Calu3 (cell line): Measurements from ENCODE around the gene PMFBP1. TPM values are rescaled to one million over a fixed set of nuclear protein-coding genes. Genes with fewer than 3 reads are reported as not detected.

Experiments
- BruUV-seq: library from RNA; stranded (reverse); fragments of 400-500 nt; replicated peaks from 2 replicates; lab custom pipeline; 2021; lab: Mats Ljungman, UMichigan
- CTCF ChIA-PET: fragments of 300-600 bp; sonication (Branson Sonifier 250); formaldehyde crosslinking; loops from one replicate; lab custom pipeline; 2022; ENCODE audit warnings: antibody characterized with exemption; lab: Charles Lee
- DNase-seq: peaks from one replicate; pipeline ENCODE4 v3.0.0; 2022
- H3K27ac Mint-ChIP-seq: one replicate; pipeline ENCODE4 v1.8.0; 2022; ENCODE audit warnings: mixed read lengths; ENCODE audit not compliant: unreplicated experiment
- H3K27me3 Mint-ChIP-seq: one replicate; pipeline ENCODE4 v1.8.0; 2022; ENCODE audit warnings: mixed read lengths; ENCODE audit not compliant: unreplicated experiment
- H3K36me3 Mint-ChIP-seq: one replicate; pipeline ENCODE4 v1.8.0; 2022; ENCODE audit warnings: mild to moderate bottlenecking, moderate library complexity, mixed read lengths; ENCODE audit not compliant: insufficient read depth, unreplicated experiment
- H3K4me1 Mint-ChIP-seq: one replicate; pipeline ENCODE4 v1.8.0; 2022; ENCODE audit warnings: mild to moderate bottlenecking, low read depth, mixed read lengths; ENCODE audit not compliant: unreplicated experiment
- H3K4me3 Mint-ChIP-seq: one replicate; pipeline ENCODE4 v1.8.0; 2022; ENCODE audit warnings: mild to moderate bottlenecking, low read depth, moderate library complexity, mixed read lengths; ENCODE audit not compliant: unreplicated experiment
- H3K9me3 Mint-ChIP-seq: one replicate; pipeline ENCODE4 v1.8.0; 2022; ENCODE audit warnings: low read depth, mixed read lengths; ENCODE audit not compliant: unreplicated experiment
- intact Hi-C: fragments of 100-400 bp; cut with micrococcal nuclease; formaldehyde crosslinking; loops from one replicate; pipeline ENCODE4 v1.10.0; 2022; ENCODE audit not compliant: unreplicated experiment
- total RNA-seq: library from RNA; stranded (reverse); gene quantifications from 2 replicates; pipeline ENCODE4 v1.2.3, GENCODE V29; 2022
- TF ChIP-seq, protein P1 (sequence below): fragments of 200-600 bp; IDR thresholded peaks from one replicate; pipeline ENCODE4 v1.8.0; 2022; ENCODE audit warnings: antibody characterized with exemption; ENCODE audit not compliant: unreplicated experiment

The PMFBP1 gene
- total RNA-seq, 1 experiment from 2014 or later = 8.5 TPM

DNA sequence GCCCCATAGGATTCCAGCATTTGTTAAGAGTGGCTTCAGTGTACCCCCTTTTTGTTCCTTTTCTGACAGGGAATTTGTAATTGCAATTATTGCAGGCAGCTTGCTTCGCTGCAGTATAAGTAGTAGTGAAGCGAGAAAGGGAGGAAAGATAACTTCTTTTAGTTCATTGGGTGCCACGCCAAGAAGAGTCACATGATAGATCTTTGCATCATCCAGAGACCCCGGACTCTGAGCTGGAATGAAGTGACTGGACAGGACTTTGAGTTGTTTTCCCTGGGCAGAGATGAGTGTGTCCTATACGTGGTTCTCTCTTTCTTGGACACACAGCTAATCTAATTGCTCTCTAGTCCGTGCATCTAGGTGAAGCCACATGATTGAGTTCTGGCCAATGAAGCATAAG, 44.8 kb upstream of the PMFBP1 start:
- CTCF ChIA-PET = no interaction called here
- no TSS peak for BruUV-seq
- no peak overlapping the region for H3K4me3 Mint-ChIP-seq
- no peak for DNase-seq
- TF ChIP-seq, protein P1, sequence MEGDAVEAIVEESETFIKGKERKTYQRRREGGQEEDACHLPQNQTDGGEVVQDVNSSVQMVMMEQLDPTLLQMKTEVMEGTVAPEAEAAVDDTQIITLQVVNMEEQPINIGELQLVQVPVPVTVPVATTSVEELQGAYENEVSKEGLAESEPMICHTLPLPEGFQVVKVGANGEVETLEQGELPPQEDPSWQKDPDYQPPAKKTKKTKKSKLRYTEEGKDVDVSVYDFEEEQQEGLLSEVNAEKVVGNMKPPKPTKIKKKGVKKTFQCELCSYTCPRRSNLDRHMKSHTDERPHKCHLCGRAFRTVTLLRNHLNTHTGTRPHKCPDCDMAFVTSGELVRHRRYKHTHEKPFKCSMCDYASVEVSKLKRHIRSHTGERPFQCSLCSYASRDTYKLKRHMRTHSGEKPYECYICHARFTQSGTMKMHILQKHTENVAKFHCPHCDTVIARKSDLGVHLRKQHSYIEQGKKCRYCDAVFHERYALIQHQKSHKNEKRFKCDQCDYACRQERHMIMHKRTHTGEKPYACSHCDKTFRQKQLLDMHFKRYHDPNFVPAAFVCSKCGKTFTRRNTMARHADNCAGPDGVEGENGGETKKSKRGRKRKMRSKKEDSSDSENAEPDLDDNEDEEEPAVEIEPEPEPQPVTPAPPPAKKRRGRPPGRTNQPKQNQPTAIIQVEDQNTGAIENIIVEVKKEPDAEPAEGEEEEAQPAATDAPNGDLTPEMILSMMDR = no peak
- no peaks in the 10 kb centered on the region for H3K27me3 Mint-ChIP-seq
- intact Hi-C loops = no loop called here
- no peak overlapping the region for H3K27ac Mint-ChIP-seq
- no peaks in the 10 kb centered on the region for H3K9me3 Mint-ChIP-seq
- H3K4me1 Mint-ChIP-seq = no peaks in the 10 kb centered on the region
- no peaks in the 10 kb centered on the region for H3K36me3 Mint-ChIP-seq

DNA sequence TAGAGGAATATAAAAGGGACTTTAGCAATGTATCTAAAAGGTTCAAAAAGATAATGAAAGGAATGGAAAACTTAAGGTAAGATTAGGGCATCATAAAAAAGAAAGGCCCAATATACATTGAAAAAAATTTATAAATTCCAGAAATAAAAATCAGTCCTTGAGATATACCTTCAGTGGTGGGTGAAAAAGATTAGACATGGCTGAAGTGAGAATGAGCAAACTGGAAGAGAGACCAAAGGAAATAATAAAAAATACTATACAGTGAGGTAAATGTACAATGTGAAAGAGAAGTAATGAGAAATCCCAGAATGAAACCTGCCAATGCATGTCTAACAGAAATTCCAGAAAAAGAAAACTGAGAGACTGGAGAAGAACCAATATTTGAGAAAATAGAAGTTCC, 42.9 kb upstream of the PMFBP1 start:
- Mint-ChIP-seq H3K36me3 (no peaks in the 10 kb centered on the region), H3K27ac (no peak overlapping the region), H3K4me1 (no peaks in the 10 kb centered on the region), H3K4me3 (no peak overlapping the region), H3K27me3 (no peaks in the 10 kb centered on the region), H3K9me3 (no peaks in the 10 kb centered on the region)
- intact Hi-C loops = no loop called here
- CTCF ChIA-PET = no interaction called here
- TF ChIP-seq, protein P1 = no peak
- BruUV-seq = no TSS peak
- no peak for DNase-seq

DNA sequence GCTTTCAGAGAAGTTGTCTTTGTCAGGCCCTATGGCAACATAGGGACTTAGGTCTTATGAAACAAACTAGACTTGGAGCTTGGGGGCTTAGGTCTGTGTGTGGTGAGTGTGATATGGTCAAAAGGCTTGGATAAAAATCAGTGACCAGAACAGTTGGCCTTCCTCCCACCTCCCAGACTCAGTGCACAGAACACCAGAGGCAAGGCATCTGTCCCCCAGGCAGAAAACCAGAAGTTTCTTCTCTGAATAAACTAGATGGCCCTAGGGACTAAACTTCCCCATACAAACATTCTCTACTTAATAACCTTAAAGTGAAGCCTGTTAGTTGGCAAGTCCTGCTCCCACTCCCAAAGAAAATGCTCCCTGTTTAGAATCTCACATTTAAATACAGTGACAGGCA, 39.2 kb upstream of the PMFBP1 start:
- Mint-ChIP-seq H3K27ac (no peak overlapping the region), H3K27me3 (no peaks in the 10 kb centered on the region), H3K36me3 (no peaks in the 10 kb centered on the region), H3K9me3 (no peaks in the 10 kb centered on the region), H3K4me3 (no peak overlapping the region), H3K4me1 (no peaks in the 10 kb centered on the region)
- no TSS peak for BruUV-seq
- no peak for DNase-seq
- intact Hi-C loops = no loop called here
- TF ChIP-seq, protein P1 = no peak
- CTCF ChIA-PET = interaction anchor here (0.6 kb wide), 1 partner anchor 14 kb away, joined by 3 read pairs; no protein-coding TSS in a partner anchor

DNA sequence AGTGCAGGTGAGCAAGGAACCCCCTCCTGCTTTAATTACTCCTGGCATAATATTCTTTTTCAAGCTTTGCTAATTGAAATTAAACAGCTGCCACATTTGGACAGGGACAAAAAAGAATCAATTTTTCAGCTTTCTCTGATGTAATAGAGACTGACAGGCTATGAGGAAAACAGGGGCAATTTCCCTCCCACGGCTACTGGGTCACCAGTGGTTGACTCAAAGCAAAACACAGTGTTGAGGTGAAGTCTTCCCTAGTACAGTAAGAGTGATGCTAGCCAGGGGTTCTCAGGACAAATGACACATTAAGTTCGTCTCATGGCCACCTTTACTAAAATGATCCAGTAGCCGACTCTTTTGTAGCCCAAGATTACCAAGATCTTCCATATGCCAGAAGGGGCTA, 38.6 kb upstream of the PMFBP1 start:
- no TSS peak for BruUV-seq
- DNase-seq = no peak
- H3K4me1 Mint-ChIP-seq = no peaks in the 10 kb centered on the region
- H3K27ac Mint-ChIP-seq = no peak overlapping the region
- intact Hi-C loops = no loop called here
- no peaks in the 10 kb centered on the region for H3K27me3 Mint-ChIP-seq
- TF ChIP-seq, protein P1 = no peak
- CTCF ChIA-PET = no interaction called here
- H3K4me3 Mint-ChIP-seq = no peak overlapping the region
- H3K36me3 Mint-ChIP-seq = no peaks in the 10 kb centered on the region
- H3K9me3 Mint-ChIP-seq = no peaks in the 10 kb centered on the region

DNA sequence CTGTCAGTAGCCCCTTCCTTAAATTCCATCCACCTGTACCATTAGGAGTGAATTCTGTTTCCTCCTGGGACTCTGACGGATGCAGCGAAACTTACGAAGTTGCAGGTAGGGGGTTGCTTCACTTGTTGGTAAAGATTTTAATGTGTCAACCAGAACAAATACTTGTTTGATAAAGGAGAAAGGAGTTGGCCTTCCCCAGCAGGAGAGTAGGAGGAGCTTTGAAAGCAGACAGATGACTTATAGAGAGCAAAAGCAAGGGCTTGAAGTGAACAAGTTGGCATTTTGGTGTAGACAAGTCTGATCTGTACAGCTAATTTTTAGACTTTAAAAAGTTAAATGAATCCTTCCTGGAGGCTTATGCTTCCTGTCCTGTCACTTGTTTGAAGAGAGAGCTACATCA, 38.1 kb upstream of the PMFBP1 start:
- BruUV-seq = no TSS peak
- TF ChIP-seq, protein P1 = no peak
- no peak overlapping the region for H3K4me3 Mint-ChIP-seq
- no peaks in the 10 kb centered on the region for H3K9me3 Mint-ChIP-seq
- H3K27me3 Mint-ChIP-seq = no peaks in the 10 kb centered on the region
- no peak for DNase-seq
- CTCF ChIA-PET = no interaction called here
- intact Hi-C loops = no loop called here
- H3K27ac Mint-ChIP-seq = no peak overlapping the region
- no peaks in the 10 kb centered on the region for H3K36me3 Mint-ChIP-seq
- H3K4me1 Mint-ChIP-seq = no peaks in the 10 kb centered on the region
